ENCODE data around the gene CEP85L.

Gene CEP85L

DNA sequence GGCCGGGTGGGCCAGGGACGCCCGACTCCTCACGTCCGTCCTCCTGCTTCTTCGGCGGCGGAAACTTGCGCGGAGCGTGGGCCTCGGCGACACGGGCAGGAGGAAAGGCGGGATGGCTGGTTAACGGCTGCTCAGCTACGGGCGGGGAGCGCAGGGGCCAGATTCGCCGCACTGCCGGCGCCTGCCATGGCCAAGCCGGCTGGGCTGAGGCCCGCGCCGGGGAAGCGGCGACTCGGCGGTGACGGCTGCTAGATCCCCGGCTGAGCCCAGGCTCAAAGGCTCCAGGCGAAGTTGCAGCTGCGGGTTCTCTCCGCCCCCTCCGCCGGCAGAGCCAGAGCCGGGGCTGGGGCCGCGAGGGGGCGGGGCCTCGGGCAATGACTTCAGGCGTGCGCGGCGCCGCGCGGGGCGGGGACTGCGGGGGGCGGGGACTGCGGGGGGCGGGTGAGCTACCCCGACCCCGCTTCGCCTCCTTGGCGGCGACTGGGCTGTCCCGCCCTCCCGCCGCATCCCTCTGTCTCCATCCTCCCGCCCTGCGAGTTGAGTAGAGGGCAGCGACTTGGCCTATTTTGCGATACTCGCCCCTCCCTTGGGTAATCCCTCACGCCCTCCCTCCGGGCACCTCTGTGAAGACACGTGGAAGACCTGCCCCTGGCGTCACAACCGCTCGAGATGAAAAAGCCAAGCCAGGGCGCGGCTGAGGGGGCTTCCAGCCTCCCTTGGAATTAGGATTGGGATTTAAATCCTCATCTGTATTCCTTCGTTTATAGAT is at the start of gene CEP85L:
Gene CEP85L, minus strand, starts transcription at position 310 of the 769 bp plus-strand sequence. CDS start 322 bp downstream, outside the sequence.
- no peak for FAIRE-seq

DNA sequence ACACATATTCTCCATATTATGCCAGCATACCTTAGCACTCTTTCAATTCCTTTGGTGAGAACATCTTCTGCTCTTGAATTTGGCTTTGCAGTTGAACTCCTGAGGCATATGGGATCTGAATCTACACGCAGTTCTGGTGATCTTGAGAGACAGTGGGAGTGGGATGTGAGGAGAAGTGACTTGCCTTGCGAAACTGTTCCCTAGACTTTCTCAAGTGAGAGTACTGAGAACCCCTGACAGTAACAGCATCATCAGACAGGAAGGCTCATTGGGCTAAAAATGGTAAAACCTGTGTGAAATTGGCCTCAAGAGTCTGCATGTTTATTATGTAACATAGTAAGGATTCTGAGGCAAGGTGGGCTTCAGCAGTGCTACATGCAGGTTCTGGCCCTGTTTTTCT is 49.1 kb upstream of the CEP85L start:
- FAIRE-seq = no peak

DNA sequence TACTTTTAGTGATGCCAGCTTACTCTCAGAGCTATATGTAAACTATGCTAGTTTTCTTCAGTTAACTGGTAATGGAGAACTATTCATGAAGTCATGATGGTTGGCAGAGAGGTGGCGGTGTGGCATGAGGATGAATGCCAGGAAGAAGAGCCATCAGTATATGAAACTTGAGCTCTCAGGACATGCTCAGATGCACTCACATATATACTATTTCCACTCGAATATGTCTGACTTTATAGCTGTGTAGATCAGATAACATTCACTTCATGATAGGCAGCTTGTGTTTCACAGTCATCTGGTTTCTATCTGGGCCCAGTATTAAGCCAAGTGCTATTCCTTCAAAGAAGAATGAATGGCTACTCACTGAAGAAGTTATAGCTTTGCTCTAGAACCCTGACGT is 46.2 kb upstream of the CEP85L start:
- FAIRE-seq = no peak

DNA sequence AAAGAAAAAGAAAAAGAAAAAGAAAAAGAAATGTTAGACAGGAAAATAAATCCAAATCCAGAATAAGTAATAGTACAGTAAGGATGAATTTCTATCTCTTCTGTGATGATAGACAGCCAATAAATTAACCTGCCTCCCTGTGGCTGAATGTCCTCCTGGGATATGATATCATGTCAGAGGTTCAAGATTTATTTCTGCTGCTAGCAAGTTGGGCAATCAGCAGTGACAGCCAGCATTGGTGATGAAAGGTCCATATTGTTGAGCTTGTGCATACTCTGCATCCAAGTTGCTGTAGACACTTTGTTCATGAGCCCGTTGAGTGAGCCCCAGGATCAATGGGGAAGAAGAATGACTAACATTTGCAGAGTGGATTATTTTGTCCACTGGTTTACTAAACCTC is 44.9 kb upstream of the CEP85L start:
- FAIRE-seq = no peak

DNA sequence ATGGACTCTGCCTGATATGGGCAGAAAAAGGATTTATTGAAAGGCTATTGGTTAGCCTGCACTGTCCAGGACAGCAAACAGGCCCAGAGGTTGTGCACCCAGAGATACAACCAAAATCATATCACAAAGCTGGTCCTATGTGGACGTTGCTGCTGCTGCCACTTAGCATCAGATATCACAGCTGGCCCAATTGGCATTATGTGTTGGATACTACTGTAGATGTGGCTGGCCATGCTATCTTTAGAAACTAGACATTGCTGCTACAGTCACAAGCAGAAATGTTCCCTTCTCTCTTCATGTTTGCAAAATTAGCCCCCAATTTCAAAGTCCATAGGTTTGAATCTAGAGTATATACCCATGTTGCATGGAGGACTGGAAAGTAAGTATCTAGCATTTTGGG is 42.2 kb upstream of the CEP85L start:
- FAIRE-seq = no peak

DNA sequence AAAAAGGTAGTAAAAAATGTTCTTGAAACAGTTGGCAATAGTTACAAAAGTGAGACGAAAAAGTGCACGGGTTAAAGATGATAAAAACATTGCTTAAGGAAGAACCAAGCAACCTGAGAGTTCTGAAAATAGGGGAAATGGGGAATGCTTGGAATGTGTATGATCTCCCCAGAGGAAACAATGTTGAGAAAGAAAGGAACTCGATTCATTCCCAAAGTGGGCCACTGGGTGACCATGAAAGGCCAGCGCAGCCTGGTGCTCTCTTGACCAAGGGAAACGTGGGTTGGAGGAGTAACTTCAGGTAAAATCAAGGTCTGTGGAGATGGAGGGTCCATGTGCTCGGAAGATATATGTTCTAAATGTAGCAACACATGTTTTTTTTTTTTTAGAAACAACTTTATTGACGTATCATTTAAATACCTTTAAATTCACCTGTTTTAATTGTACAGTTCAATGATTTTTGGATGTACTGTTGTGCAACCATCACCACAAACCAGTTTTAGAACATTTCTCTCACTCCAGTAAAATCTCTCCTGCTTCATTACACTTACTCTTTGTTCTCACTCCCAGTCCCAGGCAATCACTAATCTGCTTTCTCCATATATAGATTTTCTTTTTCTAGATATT is 34.5 kb upstream of the CEP85L start:
- no peak for FAIRE-seq

DNA sequence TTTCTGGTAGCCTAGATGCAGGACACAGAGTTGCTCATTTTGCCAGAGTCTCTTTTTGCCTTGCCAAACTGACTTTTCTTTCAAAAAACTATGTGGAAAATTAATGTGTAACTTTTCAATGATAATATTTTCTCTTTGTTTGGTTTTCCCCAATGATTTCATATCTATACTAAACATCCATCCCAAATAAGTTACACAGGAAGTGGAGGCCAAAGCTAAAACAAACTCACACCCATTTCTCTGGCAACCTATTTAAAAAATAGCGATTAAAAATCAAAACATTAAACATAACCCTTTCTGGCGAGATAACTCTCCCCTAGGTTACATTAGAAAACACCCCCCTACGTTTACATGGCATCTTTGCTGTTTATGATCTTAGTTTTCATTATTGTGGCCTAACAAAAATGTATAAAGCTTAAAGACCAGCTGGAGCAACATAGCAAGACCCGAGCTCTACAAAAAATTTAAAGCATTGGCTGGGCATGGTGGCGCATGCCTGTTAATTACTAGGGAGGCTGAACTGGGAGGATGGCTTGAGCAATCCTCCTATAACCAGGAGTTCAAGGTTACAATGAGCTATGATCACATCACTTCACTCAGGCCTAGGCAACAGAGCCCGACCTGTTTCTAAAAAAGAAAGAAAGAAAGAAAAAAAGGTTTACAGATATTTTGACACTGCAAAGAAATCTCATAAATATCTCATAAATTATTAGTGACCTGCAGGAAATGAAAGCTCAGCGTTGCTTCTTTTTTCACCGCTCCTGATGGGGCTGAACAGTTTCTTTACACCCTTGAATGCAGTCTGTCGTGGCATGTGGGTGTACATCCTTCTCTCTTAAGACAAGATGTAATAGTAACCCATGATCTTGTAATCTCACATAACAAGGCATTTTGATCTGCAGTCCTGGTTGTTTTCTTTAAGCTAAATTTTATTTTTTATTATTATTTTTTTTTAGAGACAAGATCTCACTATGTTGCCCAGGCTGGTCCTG is 32.8 kb upstream of the CEP85L start:
- FAIRE-seq = no peak

DNA sequence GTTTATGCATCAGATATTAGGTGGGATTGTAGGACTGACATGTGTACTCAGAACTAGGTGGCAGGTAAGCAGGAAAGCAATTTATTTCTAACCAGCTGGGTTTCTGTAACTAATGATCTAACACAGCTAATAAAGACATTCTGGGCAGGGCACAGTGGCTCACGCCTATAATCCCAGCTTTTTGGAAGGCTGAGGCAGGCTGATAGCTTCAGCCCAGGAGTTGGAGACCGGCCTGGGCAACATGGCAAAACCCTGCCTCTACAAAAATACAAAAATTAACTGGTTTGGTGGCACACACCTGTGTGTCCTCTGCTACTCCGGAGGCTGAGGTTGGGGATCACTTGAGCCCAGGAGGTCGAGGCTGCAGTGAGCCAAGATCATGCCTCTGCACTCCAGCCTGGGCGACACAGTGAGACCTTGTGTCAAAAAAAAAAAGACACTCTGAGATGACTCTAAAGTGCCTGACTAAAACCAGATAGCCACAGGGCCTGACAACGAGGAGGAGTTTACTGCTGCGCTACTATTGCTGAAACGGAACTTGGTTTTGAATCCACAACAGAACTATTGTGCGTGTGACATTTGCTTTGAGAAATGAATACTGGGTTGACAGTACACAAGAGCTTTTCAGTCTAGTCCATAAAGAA is 29.2 kb upstream of the CEP85L start:
- no peak for FAIRE-seq

DNA sequence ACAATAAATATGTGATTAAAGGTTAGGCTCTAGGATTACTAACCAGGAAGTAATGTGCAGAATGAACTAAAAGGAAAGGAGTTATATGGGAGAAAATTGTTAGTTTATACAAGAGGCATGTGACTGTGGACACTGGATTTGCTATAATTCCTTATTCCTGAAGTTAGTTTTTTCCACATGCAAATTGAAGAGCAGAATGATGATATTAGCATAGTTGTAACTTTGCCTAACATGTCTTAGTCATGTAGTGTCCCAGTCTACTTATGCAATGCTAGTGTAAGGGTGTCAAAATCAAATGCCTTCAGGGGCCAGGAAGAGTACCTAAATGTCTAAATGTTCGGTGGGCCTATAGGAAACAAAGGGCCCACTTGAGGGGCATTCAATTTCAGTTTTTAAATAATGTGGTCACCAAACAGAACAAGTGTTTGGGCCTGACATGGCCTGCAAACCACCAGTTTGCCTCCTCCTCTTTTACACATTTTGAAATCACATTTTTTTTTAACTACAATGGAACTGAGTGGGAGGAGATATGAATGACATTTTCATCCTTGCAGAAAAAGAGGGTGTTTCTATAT is 28.0 kb upstream of the CEP85L start:
- FAIRE-seq = no peak

DNA sequence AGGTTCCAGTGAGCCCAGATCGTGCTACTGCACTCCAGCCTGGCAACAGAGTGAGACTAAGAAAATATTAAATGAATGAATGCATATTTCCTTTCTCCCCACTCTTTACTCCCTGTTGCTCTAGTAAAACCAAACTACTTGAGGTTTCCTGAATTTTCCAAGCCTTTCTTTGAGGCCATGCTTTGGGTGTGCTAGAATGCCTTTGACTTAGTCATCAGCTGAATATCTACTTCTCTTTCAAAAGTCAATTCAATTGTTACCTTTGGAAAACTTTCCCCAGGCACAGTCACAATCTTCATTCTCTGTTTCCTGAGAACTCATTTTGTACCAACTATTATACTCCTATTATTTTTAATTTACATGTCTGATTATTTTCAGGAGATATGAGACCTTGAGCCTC is 27.5 kb upstream of the CEP85L start:
- FAIRE-seq = no peak

DNA sequence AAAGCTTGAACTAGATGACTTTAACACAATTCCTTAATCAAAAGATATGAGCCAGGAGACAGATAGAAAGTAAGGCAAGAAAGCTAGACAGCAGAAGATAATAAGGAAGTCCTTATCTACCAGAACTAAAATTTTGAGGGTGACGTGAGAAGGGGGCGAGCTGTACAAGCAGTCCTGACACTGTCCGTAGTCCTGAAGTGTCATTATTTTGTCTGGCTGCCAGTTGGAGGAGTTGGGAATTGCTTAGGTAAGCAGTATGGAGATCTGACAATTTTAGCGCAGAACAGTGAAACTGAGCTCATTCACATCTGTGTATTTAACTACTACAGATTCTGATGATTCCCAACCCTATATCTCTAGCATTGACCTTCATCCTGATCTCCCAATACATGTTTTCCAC is 25.8 kb upstream of the CEP85L start:
- FAIRE-seq = no peak

DNA sequence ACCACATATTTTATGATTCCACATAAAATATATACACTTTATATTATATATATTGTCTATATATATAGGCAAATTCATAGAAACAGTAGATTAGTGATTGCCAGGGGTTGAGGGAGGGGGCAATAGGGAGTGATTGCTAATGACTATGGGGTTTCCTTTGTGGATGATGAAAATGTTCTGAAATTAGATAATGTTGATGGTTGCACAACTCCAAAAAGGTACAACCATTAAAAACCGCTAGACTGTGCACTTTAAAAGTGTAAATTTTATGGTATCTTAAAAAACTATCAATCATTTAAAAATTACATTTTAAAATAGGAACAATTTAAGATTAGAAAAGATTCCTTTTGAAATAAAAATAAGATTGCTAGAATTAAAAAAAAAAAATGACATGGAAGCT is 23.8 kb upstream of the CEP85L start:
- FAIRE-seq = no peak

DNA sequence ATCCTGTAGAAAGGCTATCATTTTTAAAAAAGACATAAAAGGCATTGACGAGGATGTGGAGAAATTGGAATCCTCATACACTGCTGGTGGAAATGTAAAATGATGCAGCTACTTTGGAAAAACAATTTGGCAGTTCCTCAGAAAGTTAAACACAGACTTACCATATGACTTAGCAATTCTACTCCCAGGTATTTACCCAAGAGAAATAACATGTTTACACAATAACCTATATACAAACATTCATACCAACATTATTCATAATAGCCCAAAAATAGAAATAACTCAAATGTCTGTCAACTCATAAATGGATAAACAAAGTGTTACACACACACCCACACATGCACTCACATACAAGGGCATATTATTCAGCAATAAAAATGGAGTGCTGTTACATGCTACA is 23.4 kb upstream of the CEP85L start:
- no peak for FAIRE-seq

DNA sequence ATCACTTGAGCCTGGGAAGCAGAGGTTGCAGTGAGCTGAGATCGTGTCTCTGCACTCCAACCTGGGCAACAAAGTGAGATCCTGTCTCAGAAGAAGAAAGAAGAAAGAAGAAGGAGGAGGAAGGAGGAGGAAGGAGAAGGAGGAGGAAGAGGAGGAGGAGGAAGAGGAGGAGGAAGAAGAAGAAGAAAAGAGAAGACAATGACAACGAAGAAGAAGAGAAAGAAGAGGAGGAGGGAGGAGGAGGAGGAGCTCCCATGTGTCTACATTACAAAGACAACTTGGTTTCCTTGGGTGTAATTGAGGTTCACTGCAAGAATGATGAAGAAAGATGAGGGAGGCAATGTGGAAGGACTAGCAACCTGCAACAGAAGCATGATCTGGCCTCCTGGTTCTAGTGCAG is 21.3 kb upstream of the CEP85L start:
- no peak for FAIRE-seq

DNA sequence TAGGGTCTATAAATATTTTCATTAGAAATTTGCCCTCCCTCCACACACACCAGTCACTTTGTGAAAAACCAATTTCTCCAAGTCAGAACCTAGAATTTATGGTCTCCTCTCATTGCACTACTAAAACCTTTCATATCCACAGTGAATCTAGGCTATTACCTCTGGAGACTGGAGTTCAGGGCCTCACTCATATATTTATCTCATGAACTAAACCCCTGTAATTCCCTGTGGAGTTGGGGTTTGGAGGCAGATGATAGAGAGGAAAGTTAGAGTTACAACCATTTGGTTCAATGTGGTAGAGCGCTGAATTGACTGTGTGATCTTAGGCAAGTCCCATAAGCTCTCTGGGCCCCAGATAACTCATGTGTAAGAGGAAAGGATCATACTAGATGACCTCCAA is 18.2 kb upstream of the CEP85L start:
- no peak for FAIRE-seq

DNA sequence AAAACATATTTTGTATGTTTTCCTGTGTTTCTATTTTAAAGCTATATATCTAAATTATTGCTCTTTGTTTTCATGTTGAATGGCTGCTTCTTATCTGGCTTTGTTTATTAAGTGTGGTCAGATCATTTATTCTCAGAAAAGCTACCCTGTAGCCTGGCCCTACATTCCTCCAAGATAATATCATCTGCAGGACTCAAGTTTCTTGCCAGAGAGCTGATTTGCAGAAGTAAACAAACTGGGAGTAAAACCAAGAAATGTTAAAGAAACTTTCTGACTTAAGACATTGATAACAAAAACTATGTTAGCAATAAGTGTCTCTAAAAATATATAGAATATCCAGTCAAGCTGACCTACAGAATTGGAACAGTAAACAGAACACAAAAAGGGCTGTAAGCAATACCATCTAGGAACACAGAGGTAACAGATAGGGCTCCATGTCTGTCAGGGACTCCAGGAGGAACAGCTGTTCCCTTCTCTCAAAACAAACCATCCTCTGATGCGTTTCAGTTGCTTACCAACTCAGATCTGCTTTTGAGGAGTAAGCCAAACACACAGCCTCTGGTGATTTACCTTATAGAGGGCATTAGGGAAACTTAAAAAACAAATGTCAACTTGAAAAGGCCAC is 17.5 kb upstream of the CEP85L start:
- no peak for FAIRE-seq

DNA sequence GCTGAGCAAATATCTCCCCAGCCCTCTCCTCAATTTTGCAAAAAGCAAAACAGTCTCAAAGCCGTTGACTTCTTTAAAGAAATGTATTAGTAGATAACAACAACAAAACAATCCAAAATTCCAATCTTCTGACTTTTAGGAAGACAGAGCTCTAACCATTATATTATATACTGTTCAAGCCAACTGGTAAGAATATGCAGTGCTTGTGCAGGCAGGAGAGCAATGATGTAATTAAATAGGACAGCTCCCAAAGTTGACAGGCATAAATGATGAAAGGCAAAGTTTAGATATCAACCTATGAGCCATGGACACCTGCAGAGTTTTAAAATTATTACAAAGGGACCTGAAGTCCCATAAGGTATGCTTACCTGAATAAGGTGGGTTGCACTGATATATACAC is 16.6 kb upstream of the CEP85L start:
- FAIRE-seq = no peak

DNA sequence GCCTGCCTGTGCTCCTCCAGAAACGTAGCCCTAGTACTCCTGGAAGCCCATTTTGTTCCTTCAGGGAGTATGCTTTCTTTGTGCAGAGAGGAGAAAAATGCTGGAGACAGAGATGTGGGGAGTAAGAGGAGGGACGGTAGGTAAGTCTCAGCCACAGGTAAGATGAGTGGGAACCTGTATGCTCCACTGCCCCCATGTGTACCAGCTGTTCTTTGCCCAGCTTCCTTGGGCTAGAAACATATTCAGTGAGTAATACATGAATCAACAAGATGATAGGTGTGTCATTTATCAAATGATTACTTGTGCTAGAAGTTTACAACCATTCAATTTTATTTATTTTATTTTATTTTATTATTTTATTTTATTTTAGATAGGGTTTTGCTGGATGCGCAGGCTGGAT is 13.6 kb upstream of the CEP85L start:
- FAIRE-seq = no peak

DNA sequence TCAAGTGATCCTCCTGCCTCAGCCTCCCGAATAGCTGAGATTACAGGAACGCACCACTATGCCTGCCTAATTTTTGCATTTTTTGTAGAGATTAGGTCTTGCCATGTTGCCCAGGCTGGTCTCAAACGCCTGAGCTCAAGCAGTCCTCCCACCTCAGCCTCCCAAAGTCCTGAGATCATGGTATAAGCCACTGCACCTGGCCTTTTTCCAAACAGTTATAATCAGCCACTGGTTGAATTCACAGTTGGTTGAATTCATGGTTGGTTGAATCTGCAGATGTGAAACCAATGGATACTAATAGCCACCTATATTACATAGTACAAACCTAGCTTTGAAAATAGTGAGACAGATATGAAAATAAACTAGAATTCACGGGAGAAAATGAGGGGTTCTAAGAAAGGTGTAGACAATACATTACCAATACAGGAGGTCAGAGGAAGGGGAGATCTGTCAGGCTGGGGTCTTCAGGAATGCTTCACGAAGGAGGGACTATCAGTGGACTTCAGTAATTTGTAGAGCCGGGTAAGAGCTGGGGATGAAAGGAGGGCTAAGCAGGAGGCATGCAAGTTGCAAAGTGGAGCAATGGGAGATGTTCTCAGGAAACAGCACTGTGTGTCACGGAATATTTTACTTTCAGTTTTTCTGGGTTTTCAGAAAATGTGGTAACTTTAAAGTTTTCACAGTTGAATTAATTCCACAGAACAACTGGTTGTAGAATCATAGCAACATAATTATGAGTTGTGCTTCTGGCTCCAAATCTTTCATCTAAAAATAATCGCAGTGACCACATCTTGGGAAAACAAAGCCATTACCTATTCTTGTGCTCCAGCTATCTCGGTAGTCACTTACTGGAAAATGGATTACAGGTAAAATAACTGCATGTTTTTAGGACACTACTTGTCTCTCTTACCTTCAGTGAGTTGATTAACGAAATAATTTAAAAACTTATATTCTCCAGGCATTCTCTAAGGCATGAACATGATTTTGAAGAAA is 12.9 kb upstream of the CEP85L start:
- FAIRE-seq = no peak

DNA sequence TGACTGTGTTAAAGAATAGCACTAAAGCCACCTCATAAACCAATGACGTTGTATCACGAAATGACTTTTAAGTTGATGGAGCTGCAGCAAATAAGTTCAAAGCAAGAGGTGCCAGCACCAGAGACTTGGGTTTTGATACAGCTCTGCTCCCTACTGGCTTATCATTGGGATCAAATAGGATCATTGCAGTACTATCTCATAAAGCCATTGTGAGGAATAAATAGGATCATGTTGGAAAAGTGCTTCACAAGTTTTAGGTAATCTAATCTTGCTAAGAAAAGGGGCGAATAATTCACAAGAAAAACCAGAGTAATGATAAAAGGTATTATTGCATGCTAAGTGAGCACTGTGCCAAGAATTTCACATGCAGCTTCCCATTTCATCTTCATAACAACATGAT is 10.4 kb upstream of the CEP85L start:
- no peak for FAIRE-seq

DNA sequence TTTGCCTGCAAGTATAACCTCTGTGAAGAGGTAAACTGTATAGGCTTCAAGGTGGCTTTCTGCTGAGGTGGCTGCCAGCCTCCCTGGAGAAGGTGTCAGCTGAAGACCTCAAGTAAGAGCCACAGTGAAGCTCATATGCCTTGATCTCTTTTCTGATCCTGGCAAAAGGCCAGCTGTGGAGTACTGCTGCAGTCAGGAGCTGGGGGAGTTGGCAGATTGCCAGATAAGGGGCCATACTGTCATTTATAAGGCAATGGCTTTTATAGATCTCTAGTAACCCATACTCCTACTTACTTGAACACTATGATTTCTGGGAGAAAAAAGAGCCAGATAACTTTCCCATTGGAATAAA is 8.8 kb upstream of the CEP85L start:
- FAIRE-seq = no peak
